ENCODE measurements around the gene ANKS1B.

ANKS1B gene

DNA sequence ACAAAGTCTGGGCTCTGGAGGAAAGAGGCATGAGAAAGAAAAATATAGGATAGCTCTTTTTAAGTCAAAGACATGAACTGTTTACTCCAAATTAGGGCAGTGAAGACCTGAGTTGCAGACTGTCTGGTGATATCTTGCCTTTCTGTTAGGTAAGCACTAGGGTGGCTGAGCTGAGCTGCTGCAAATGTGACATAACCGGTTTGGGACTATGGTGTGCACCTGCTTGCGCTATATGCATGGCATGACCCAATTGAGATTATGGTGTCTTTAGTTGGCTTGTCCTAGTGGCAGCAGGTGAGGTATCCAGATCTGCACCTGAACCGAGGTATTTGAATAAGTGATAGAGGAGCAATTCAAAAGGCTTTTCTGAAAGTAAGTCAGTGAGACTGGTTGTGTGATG, 994.1 kb downstream of the ANKS1B start:
- no peak for DNase-seq

DNA sequence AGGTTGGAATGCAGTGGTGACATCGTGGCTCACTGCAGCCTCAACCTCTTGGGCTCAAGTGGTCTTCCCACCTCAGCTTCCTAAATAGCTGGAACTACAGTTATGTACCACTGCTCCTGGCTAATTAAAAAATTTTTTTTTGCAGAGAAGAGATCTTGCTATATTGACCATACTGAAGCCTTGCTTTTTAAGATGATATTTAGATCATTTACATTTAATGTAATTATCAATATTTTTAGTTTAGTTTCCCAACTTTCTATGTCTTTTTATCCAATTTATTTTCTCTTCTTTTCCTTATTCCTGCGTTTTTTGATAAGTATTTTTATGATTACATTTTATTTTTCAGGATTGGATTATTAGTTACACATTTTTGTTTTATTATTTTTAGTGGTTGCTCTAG, 999.6 kb downstream of the ANKS1B start:
- TF ChIP-seq, protein P1, sequence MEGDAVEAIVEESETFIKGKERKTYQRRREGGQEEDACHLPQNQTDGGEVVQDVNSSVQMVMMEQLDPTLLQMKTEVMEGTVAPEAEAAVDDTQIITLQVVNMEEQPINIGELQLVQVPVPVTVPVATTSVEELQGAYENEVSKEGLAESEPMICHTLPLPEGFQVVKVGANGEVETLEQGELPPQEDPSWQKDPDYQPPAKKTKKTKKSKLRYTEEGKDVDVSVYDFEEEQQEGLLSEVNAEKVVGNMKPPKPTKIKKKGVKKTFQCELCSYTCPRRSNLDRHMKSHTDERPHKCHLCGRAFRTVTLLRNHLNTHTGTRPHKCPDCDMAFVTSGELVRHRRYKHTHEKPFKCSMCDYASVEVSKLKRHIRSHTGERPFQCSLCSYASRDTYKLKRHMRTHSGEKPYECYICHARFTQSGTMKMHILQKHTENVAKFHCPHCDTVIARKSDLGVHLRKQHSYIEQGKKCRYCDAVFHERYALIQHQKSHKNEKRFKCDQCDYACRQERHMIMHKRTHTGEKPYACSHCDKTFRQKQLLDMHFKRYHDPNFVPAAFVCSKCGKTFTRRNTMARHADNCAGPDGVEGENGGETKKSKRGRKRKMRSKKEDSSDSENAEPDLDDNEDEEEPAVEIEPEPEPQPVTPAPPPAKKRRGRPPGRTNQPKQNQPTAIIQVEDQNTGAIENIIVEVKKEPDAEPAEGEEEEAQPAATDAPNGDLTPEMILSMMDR (IDR thresholded peaks at IDR 0.05; ENCODE audit: low read depth, low read length): no peak
- no peak for DNase-seq
- no peak overlapping the region for H3K4me3 ChIP-seq (ENCODE audit: low read depth, low read length)

More for the DNA sequence above, 994.1 kb downstream of the ANKS1B start:
- TF ChIP-seq, protein P1 (IDR thresholded peaks at IDR 0.05; ENCODE audit: low read depth, low read length): no peak
- H3K36me3 ChIP-seq: no peaks in the 10 kb centered on the region
- H3K4me3 ChIP-seq (ENCODE audit: low read depth, low read length): no peak overlapping the region
- H3K27me3 ChIP-seq (ENCODE audit: insufficient read depth, low read depth, severe bottlenecking): no peaks in the 10 kb centered on the region
- H3K9me3 ChIP-seq (ENCODE audit: severe bottlenecking): no peaks in the 10 kb centered on the region
- no peak overlapping the region for H3K27ac ChIP-seq

DNA sequence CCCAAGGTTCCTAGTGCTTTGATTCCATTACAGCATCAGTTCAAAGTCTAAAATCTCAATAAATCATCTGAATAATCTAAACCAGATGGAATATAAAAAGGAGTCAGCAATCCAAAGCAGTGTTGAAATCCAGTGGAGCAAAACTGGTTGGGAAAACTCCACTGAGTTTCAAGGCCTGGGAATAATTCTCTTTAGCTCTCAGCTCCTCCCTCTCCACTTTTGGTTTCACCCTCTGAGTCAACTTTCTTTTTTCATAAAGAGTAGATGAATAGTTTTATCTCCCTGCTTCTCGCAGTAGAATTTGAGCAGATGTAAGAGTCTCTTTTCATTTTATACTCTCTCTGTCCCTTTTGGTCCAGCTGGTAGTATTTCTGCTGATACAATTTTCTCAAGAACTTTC, 1001.1 kb downstream of the ANKS1B start:
- Histone ChIP-seq H3K4me3 (ENCODE audit: low read depth, low read length) (no peak overlapping the region), H3K27me3 (ENCODE audit: insufficient read depth, low read depth, severe bottlenecking) (no peaks in the 10 kb centered on the region), H3K27ac (no peak overlapping the region), H3K36me3 (no peaks in the 10 kb centered on the region), H3K9me3 (ENCODE audit: severe bottlenecking) (no peaks in the 10 kb centered on the region)
- TF ChIP-seq, protein P1 (IDR thresholded peaks at IDR 0.05; ENCODE audit: low read depth, low read length): no peak
- DNase-seq: no peak

More for the DNA sequence above, 999.6 kb downstream of the ANKS1B start:
- no peaks in the 10 kb centered on the region for H3K9me3 ChIP-seq (ENCODE audit: severe bottlenecking)
- H3K27me3 ChIP-seq (ENCODE audit: insufficient read depth, low read depth, severe bottlenecking): no peaks in the 10 kb centered on the region
- H3K36me3 ChIP-seq: no peaks in the 10 kb centered on the region
- H3K27ac ChIP-seq: no peak overlapping the region

GRCh38 chr12:98980508-98980907, 1004.2 kb downstream of the ANKS1B start:
- Histone ChIP-seq H3K27me3 (ENCODE audit: insufficient read depth, low read depth, severe bottlenecking) (no peaks in the 10 kb centered on the region), H3K36me3 (no peaks in the 10 kb centered on the region), H3K27ac (no peak overlapping the region), H3K4me3 (ENCODE audit: low read depth, low read length) (no peak overlapping the region), H3K9me3 (ENCODE audit: severe bottlenecking) (no peaks in the 10 kb centered on the region)
- no peak for DNase-seq
- TF ChIP-seq, protein P1 (IDR thresholded peaks at IDR 0.05; ENCODE audit: low read depth, low read length): no peak

DNA sequence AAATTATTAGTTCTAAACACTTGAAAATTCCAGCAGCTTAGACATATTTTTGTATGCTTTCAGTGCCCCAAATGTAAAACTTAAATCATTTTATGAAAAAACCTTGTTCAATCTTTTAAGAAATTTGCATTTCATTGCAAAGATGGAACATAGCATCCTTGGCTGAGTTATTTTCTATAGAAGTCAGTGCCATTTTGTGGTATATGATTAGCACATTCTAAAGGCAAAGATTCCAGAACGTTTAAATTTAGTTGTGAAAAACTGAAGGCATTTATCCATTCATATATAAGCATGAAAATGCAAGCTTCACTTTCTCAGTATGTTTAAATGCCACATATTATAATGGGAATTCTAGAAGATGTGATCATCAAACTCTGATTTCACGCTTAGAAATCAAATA, 1007.5 kb downstream of the ANKS1B start:
- DNase-seq: no peak
- H3K27ac ChIP-seq: no peak overlapping the region
- no peaks in the 10 kb centered on the region for H3K9me3 ChIP-seq (ENCODE audit: severe bottlenecking)
- no peak overlapping the region for H3K4me3 ChIP-seq (ENCODE audit: low read depth, low read length)
- TF ChIP-seq, protein P1 (IDR thresholded peaks at IDR 0.05; ENCODE audit: low read depth, low read length): no peak
- H3K36me3 ChIP-seq: no peaks in the 10 kb centered on the region
- no peaks in the 10 kb centered on the region for H3K27me3 ChIP-seq (ENCODE audit: insufficient read depth, low read depth, severe bottlenecking)

DNA sequence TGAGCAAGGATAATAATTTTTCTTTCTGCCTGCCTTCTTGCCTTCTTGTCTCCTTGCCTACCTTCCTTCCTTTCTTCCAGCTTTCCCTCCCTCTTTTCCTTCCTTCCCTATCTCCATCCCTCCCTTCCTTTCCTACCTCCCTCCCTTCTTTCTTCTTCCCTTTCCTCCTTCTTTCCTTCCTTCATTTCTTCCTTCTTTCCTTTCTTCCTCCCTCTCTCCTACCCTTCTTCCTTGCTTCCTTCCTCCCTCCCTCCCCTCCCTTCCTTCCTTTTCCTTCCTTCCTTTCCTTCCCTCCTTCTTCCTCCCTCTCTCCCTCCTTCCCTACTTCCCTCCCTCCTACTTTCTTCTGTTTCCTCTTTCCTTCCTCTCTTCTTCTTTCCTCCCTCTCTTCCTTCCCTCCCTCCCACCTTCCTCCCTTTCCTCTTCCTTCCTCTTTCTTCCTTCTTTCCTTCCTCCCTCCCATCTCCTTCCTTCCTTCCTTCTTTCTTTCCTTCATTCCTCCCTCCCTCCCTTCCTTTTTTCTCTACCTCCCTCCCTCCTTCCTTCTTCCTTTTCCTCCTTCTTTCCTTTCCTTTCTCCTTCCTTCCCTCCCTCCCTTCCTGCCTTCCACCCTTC, 1009.9 kb downstream of the ANKS1B start:
- H3K27ac ChIP-seq: no peak overlapping the region
- no peak for DNase-seq
- no peaks in the 10 kb centered on the region for H3K36me3 ChIP-seq
- H3K27me3 ChIP-seq (ENCODE audit: insufficient read depth, low read depth, severe bottlenecking): no peaks in the 10 kb centered on the region
- no peaks in the 10 kb centered on the region for H3K9me3 ChIP-seq (ENCODE audit: severe bottlenecking)
- TF ChIP-seq, protein P1 (IDR thresholded peaks at IDR 0.05; ENCODE audit: low read depth, low read length): no peak
- no peak overlapping the region for H3K4me3 ChIP-seq (ENCODE audit: low read depth, low read length)
